GM19455 (cell line): ENCODE results near the gene PPP1R12A.
A peak's percentile ranks its signal among the peaks of the same experiment; 100 is the strongest.
"Not testable (repeated sequence)": the region's sequence is repeated elsewhere in the genome, so short reads cannot be mapped to it uniquely, and the experiment has no call there.

Experiments used
- ATAC-seq: cut with Tn5 transposase; IDR thresholded peaks from one replicate; pipeline ENCODE4 v1.9.1; 2021; ENCODE audit not compliant: unreplicated experiment

PPP1R12A gene

DNA sequence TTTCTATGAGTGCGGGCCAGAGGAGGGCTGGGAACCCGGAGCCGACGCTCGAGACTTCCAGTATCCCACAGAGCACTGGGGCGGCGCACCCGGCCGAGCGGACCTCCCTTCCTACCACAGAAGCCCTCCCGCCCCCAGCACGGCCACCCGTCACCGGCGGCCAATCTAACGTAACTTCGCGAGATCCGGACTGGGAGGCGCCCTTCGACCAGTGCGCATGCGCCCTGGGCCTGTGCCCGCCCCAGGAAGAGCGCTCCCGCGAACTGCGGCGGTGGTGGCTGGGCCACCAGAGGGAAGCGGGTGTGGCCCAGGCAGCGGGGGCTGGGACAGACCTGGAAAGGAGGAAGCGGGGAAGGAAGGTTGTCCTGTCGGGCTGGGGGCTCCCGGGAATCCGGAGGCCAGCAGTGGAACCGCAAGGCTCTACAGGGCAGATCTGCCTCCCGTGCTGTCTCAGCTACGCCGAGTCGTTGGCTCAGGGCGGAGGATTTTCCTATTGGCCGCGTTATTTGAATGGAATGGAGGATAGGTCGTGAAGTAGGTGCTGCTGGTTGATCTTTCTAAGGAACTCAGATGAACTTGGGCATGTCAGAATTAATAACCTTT, at the start of gene PPP1R12A:
Gene PPP1R12A (minus strand): TSS at position 77 of the 603 bp plus-strand sequence. CDS start 166 bp downstream, outside the sequence.
- ATAC-seq = peak; percentile 81

GRCh38 chr12:79983986-79984620, 49.2 kb upstream of the PPP1R12A start:
- no peak for ATAC-seq

- no peak for ATAC-seq
These were observed 48.6 kb upstream of the PPP1R12A start for GRCh38 chr12:79983492-79983891.

DNA sequence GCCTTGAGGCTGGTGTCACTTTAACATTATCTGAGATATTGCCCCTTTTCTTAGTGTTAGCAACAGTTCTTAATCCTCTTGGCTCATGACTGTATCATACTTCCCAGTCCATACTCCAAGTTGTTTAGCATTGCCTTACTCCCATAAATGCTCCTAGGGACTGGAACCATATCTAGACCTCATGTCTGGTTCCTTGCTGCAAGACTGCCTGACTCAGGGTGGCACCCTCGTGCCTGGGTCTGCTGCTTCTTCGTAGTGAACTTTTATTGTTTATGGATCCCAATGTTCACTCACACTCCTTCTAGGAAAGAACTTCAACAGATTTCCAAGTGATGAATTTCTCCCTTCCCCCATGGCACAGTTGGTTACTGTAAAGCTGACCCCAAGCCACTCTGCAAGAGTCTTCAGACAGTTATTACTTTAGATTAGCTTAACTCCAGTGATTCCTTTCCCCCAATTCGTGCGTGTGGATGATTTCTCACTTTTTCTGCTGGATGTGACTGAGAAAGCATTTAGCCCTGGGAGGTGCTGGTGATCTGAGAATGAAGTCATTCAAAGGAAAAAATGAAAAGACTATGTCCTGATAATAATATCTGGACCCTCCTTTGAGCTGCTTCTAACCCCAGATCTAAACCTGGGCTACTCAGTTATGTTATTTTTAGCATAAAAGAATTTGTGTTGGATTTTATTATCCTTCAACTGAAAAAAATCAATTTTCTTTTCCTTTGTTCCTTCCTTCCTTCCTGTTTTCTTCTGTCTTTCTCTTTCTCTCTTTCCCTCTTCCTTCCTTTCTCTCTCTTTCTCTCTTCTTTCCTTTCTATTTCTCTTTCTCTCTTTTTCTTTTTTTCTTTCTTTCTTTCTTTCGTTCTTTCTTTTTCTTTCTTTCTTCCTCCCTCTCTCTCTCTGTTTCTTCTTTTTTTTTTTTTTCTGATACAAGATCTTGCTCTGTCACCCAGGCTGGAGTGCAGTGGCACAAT, 47.5 kb upstream of the PPP1R12A start:
- ATAC-seq = no peak

- no peak for ATAC-seq
These were observed 43.8 kb upstream of the PPP1R12A start for GRCh38 chr12:79978692-79979091.

GRCh38 chr12:79977856-79978460, 43.1 kb upstream of the PPP1R12A start:
- ATAC-seq = not testable (repeated sequence)

GRCh38 chr12:79975143-79975542, 40.2 kb upstream of the PPP1R12A start:
- ATAC-seq = no peak

- ATAC-seq = no peak
These were observed 38.9 kb upstream of the PPP1R12A start for GRCh38 chr12:79973801-79974200.

DNA sequence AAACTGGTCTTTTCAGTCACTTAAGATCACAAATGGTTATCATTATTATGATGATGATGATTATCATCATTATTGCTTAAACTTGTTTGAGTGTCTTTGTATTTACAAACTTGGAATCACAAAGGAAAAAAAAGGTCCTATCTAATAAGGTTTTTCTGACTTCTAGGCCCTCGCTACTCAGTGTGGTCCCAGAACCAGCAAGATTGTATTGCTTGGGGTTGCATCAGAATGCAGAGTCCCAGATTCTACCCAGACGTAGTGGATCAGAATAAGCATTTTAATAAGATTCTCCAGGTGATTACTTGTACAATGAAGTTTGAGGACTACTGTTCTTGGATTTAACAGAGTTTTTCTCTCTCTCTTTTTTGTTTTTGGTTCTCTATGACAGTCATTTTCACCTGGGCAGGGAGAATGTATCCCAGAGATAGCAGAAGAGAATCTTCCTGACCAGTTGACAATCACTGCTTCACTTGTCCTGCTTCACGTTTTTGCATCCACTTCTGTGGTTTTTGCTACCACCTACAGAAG, 29.3 kb upstream of the PPP1R12A start:
- ATAC-seq = no peak

GRCh38 chr12:79961411-79961810, 26.5 kb upstream of the PPP1R12A start:
- no peak for ATAC-seq

DNA sequence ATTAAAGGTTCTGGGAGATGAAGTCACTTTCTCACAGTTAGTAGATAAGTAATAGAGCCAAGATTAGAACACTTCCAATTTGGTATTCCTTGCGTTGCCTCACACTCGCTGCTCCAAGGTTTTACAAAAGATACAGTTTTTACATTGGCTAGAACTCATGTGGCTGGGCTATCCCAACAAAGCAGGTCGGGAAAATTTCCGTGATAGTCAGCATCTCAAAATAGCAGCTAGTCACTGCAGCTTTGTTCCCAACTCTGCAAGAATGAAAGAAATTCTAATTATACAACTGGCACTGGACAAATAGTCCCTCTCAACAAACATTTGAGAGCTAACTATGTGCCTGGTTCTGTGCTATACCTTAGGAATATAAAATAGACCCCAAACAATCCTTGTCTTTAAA, 24.6 kb upstream of the PPP1R12A start:
- no peak for ATAC-seq

DNA sequence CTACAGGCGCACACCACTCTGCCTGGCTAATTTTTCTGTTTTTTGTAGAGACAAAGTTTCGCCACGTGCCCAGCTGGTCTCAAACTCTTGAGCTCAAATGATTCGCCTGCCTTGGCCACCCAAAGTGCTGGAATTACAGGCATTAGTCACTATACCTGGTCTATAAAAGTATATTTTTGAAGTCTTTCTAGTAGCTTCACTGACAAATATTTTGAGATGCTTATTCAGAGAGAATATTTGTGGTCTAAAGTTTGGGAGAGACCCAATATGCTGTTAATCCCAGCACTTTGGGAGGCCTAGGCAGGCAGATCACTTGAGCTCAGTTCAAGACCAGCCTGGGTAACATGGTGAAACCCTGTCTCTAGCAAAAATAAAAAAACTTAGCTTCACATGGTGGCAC, 22.0 kb upstream of the PPP1R12A start:
- ATAC-seq = no peak

- no peak for ATAC-seq
These were observed 20.7 kb upstream of the PPP1R12A start for GRCh38 chr12:79955561-79955960.

GRCh38 chr12:79954037-79954610, 19.2 kb upstream of the PPP1R12A start:
- no peak for ATAC-seq

DNA sequence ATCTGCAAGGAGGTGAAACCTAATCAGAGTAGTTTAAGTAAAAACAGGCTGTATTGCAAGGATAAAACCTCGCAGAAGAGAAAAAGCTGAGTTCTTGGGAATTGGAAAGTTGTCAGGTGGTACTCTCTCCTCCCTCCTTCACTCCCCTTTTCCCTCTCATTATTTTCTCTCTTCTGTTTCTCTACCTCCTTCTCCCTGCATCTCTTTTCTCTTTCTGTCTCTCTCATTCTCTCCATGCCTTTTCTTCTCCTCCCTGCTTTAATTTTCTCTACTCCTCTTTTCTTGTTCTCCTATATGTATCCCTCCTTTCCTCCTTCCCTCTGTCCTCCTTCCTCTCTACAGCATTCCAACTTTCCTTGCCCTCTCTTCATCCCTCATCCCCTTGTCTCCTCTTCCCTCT, 14.2 kb upstream of the PPP1R12A start:
- no peak for ATAC-seq

- no peak for ATAC-seq
These were observed 10.5 kb upstream of the PPP1R12A start for GRCh38 chr12:79945433-79945832.

DNA sequence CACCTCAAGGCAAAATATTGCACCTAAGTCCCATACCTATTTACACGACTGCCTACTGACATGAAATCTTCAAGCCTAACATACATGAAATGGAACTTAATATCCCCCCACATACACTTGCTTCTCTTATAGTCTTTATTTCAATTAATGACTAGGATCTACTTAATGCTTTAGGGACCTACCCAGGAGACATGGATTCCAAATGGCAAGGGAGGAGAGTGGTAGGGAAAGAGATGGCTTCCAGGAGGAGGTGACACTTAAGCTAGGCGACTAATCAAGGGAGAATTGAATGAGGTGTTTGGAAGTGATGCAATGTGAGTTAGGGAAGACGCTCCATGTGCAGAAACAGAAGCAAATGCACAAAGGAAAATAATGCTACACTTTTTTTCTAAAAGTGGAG, 9.7 kb upstream of the PPP1R12A start:
- no peak for ATAC-seq

GRCh38 chr12:79942846-79943245, 7.9 kb upstream of the PPP1R12A start:
- ATAC-seq = not testable (repeated sequence)

GRCh38 chr12:79939728-79940310, 4.9 kb upstream of the PPP1R12A start:
- no peak for ATAC-seq

DNA sequence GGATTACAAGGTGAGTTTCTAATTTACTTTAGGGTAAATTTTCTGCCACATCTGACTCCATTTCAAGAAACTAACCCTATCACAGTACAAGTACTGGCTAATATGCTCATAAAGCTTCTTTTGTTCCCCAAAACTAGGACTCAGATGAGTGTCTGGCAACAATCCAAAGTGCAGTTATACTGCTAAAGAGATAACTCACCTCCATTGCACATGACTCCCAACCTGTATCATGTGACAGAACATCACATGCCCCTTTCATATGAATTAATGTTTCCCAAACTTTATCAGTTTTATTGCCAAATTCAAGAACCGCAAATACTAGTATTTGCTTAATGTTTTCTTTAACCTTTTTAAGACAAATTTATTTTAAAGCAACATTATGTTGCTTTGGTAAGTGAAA, 3.9 kb upstream of the PPP1R12A start:
- ATAC-seq = no peak
